Brain pericyte (primary cell): Measurements from ENCODE around the gene HELB.

Source experiments
- DNase-seq: peaks from one replicate; pipeline ENCODE4 v3.0.0-alpha.2; 2012; ENCODE audit warnings: low read depth, low spot score

The HELB gene

GRCh38 chr12:66301944-66302826 is at the start of gene HELB:
HELB (plus strand) TSS chr12:66302493; CDS start chr12:66302604, 111 bp downstream.
- peak; percentile 75 for DNase-seq

DNA sequence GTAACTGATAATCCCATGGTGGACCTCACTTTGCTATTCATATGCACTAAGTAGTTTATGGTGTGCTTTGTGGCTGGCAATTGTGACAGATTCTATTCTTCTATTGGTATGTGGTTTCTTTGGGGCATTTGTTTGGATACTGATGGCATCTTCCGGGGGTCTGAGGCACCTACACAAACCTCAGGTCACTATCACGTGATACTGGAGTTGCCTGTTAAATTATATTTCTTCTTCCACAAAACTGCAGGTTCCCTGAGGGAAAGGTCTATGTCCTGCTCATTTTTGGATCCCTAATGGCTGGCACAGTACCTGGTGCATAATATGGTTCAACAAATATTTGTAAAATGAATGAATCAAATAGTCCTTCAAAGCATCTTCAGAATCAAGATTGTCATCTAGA is 49.5 kb upstream of the HELB start:
- no peak for DNase-seq

DNA sequence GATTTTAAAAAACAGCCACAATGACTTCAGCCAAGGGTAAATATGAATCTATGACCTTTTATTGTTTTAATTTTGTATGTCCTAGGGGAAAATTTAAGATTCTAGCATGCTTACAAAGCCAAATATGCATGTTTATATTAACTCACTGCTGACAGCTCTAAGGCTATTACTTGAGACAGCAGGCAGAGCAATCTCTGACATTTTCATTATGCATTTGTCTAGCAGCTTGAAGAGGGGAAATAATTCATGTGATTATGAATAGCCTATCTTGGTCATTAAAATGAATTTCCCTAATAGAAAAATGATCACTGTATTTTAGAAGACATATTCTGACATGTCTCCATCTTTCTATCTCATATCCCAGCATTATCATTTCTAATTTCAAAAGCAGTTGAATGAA is 46.6 kb upstream of the HELB start:
- DNase-seq, result no peak

GRCh38 chr12:66258011-66258410 is 44.3 kb upstream of the HELB start:
- no peak for DNase-seq

DNA sequence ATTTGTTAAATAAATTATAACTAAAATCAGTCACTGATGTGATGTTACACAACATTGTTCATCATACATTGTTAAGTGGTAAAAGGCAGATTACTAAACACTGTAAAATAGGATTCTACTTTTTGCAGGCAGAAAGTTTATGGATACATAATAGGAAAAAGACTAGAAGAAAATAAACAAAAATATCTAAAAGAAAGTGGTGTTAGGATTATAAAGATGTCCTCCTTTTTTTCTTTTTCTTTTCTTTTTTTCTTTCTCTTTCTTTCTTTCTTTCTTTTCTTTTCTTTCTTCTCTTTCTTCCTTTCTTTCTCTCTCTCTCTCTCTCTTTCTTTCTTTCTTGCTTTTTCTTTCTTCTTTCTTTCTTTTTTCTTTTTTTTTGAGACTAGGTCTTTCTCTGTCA is 39.6 kb upstream of the HELB start:
- DNase-seq, result no peak

DNA sequence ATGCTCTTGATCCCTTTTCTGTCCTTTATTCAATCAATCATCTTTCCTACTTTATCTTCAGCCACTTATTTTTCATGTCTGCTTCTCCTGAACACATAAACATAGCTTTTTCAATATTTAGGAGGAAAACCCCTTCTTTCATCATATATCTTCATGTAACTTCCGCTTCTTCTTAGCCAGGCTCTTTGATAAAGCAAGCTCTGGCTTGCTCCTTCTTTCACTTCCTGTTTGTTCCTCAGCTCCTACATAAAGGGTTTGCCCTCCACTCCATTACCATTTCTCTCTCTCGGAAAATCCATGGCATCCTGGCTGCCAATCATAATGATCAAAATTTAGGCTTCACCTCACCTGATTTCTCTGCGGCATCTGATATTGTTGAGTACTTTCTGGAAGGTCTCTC is 33.7 kb upstream of the HELB start:
- DNase-seq, result no peak

GRCh38 chr12:66269142-66269541 is 33.2 kb upstream of the HELB start:
- DNase-seq, result no peak

GRCh38 chr12:66269757-66270383 is 32.4 kb upstream of the HELB start:
- no peak for DNase-seq

GRCh38 chr12:66270613-66271012 is 31.7 kb upstream of the HELB start:
- DNase-seq, result no peak

- no peak for DNase-seq
These were observed 29.6 kb upstream of the HELB start for GRCh38 chr12:66272650-66273049.

- no peak for DNase-seq
These were observed 29.1 kb upstream of the HELB start for GRCh38 chr12:66273147-66273546.

GRCh38 chr12:66275040-66275439 is 27.3 kb upstream of the HELB start:
- DNase-seq, result no peak

- DNase-seq, result no peak
These were observed 23.1 kb upstream of the HELB start for GRCh38 chr12:66279123-66279712.

- no peak for DNase-seq
These were observed 21.7 kb upstream of the HELB start for GRCh38 chr12:66280561-66280960.

DNA sequence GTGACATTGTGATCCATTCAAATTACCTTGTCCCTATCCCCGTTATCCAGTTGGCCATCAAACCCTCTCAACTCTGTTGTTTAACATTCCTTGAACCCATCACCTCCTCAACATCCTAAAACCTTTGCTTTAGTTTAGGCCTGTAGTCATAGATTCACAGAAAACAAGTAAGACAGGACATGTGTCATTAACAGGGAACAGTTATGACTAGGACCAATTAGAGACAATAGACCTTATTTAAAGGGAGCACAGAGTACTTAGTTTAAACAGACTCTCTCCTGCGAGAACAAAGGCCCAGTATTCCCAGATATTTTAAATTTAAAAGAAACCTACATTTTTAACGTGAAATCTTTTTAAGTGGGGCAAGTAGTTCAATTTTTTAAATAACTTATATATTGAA is 20.0 kb upstream of the HELB start:
- DNase-seq, result no peak

- DNase-seq, result no peak
These were observed 15.0 kb upstream of the HELB start for GRCh38 chr12:66287275-66287674.

GRCh38 chr12:66288121-66288520 is 14.2 kb upstream of the HELB start:
- no peak for DNase-seq

- no peak for DNase-seq
These were observed 12.8 kb upstream of the HELB start for GRCh38 chr12:66289485-66289884.

DNA sequence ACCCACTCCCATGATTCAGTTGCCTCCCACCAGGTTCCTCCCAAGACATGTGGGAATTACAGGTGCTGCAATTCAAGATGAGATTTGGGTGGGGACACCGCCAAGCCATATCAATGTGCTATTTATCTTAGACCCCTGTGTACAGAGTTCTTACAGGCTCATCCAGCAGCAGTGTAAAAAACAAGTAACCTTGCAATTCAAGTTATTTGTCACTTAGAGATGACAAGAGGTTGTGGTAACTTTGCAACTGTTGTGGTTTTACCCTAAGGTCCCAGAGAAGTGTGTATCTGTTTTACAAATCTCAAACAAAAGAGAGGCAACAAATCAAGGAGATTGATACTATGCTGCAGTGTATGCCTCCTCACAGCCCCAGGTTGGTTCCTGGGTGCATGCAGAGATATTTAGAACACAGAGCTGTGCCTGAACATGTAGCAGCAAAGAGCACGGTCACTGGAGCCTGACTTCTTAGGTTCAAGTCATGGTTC is 11.5 kb upstream of the HELB start:
- DNase-seq, result no peak

DNA sequence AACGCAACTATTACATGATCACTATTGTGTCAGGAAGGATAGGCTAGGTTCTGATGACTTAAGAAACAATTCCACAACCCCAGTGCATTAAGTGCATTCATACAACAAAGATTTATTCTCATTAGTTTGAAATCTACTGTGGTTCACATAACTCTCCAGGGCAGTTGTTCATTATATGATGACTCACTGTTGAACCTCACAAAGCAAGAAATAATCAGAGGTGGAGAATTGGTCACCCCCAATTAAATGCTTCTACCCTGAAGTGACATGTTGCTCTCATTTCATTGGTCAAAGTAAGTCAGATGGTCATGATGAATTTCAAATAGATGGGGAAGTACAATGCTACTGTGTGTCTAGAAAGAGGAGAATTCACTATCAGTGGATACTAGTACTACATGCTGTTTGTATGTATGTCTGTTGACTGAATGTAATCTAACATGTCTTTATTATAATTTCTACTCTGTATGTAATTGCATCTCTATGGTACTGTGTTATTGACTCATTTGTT is 6.1 kb upstream of the HELB start:
- no peak for DNase-seq

GRCh38 chr12:66297080-66297479 is 5.2 kb upstream of the HELB start:
- no peak for DNase-seq

GRCh38 chr12:66297923-66298322 is 4.4 kb upstream of the HELB start:
- no peak for DNase-seq

- no peak for DNase-seq
These were observed 505 bp downstream of the HELB start for GRCh38 chr12:66302827-66303169.
